ENCODE measurements around the gene GPR183. TPM values are rescaled to one million over a fixed set of nuclear protein-coding genes. Genes with fewer than 3 reads are reported as not detected.

Gene GPR183
- total and polyA plus RNA-seq, 2 donors, result 22.1 to 22.8 TPM

DNA sequence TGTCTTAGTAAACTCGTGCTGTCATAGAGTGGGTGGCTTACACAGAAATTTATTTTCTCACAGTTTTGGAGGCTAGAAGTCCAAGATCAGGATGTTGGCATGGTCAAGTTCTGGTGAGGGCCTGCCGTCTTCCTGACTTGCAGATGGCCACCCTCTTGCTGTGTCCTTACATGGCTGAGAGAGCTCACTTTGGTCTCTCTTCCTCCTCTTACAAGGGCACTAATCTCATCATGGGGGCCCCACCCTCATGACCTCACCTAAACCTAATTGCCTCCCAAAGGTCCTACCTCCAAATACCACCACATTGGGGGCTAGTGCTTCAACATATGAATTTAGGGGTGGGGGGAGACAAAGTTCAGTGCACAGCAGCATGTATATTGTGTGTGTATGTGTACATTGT lies 34.7 kb downstream of the GPR183 start:
- Histone ChIP-seq H3K4me3 (ENCODE audit: low read depth, low read length) (no peak overlapping the region), H3K4me1 (ENCODE audit: insufficient read depth) (no peaks in the 10 kb centered on the region), H3K36me3 (ENCODE audit: insufficient read depth) (no peaks in the 10 kb centered on the region), H3K27ac (ENCODE audit: low read depth) (no peak overlapping the region)
- WGBS, result 97% methylated on average over 2 of the region's 2 CpGs
- no peak for DNase-seq (ENCODE audit: extremely low spot score)

DNA sequence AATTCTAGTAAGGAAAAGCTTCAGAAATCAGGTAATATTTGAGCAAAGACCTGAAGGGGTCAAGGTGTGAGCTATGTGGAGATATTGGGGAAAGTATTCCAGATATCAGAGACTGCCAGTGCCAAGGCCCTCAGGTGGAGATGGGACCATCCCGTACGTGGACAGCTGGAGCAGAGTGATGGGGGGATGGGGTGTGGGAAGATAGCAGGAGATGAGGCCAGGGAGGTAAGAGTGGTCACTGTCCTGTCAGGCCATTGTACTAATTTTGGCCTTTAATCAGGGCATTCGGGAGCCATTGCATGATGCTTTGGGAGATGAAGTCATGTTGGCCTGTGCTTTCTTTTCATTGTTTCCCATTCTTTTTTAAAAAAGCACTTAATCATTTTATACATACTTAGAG lies 36.0 kb downstream of the GPR183 start:
- DNase-seq (ENCODE audit: extremely low spot score), result no peak
- no peak overlapping the region for H3K27ac ChIP-seq (ENCODE audit: low read depth)
- H3K36me3 ChIP-seq (ENCODE audit: insufficient read depth), result no peaks in the 10 kb centered on the region
- WGBS, result 88% methylated on average over 3 of the region's 3 CpGs
- no peaks in the 10 kb centered on the region for H3K4me1 ChIP-seq (ENCODE audit: insufficient read depth)
- H3K4me3 ChIP-seq (ENCODE audit: low read depth, low read length), result no peak overlapping the region

DNA sequence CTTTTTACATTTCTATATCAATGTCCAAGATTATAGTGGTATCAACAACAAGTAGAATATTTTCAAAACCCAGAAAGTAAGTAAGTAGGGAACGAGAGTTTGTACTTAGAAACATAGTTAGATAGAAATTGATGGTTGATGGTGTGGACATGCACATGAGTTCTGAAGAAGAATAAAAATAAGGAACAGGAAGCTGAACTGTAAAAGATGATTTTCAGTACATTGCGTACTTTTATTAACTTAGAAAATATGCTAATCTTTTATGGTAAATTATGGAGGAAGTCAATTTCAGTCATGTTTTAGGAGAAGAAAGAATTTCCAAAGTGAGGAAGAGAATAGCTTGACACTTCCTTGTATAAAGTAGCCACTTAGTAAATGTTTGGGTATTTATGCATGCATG lies 36.7 kb downstream of the GPR183 start:
- Histone ChIP-seq H3K4me3 (ENCODE audit: low read depth, low read length) (no peak overlapping the region), H3K4me1 (ENCODE audit: insufficient read depth) (no peaks in the 10 kb centered on the region), H3K27ac (ENCODE audit: low read depth) (no peak overlapping the region), H3K36me3 (ENCODE audit: insufficient read depth) (no peaks in the 10 kb centered on the region)
- no peak for DNase-seq (ENCODE audit: extremely low spot score)
- 76% methylated on average over 2 of the region's 2 CpGs for WGBS

DNA sequence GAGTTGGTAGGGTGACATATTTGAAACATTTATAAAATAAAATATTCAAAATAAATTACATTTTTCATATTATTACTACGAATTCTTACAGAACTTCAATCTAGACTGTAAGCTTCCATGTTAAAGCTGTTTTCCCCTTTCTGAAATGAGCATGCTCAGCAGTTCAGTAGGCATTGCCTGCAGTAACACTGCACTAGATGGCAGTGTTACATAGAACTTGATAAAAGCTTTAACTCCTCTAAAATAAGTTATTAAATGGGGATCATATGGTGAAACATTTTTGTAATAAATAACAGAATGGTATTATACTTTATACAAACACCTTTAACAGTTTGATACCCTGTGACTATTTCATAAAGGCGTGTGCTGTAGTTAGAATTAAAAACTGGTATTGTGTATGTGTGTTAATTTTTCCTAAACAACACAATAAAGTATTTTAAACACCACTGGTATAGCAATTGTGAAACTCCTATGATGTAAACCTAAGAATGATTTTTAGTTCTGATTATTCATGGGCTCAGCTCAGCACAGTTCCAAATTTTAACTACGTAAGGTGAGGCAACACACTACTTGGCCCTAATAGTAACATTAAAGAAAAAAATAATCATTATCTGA lies 37.5 kb downstream of the GPR183 start:
- no peaks in the 10 kb centered on the region for H3K36me3 ChIP-seq (ENCODE audit: insufficient read depth)
- no peaks in the 10 kb centered on the region for H3K4me1 ChIP-seq (ENCODE audit: insufficient read depth)
- 64% methylated on average over 3 of the region's 3 CpGs for WGBS
- H3K27ac ChIP-seq (ENCODE audit: low read depth), result no peak overlapping the region
- H3K4me3 ChIP-seq (ENCODE audit: low read depth, low read length), result no peak overlapping the region
- DNase-seq (ENCODE audit: extremely low spot score), result no peak

DNA sequence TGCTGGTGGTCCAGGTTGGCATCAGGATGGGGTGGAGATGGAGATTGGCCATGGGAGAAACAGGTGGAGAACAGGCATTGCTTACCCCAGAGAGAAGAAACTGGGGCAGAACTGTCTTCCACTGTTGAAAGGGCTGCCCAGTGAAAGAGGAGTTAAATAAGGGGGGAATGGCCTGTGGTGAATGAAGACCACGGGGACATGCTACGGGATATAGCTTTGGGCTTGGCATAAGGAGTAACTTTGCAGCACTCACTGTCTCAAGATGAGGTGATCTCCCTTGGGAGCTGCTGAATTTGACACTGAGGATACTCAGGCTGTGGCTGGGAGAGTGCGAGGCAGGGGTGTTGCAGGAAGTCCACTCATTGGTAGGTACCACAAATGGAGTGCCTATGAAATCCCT lies 38.4 kb downstream of the GPR183 start:
- H3K4me1 ChIP-seq (ENCODE audit: insufficient read depth), result no peaks in the 10 kb centered on the region
- 82% methylated on average over 3 of the region's 3 CpGs for WGBS
- DNase-seq (ENCODE audit: extremely low spot score), result no peak
- no peak overlapping the region for H3K4me3 ChIP-seq (ENCODE audit: low read depth, low read length)
- H3K36me3 ChIP-seq (ENCODE audit: insufficient read depth), result no peaks in the 10 kb centered on the region
- no peak overlapping the region for H3K27ac ChIP-seq (ENCODE audit: low read depth)

DNA sequence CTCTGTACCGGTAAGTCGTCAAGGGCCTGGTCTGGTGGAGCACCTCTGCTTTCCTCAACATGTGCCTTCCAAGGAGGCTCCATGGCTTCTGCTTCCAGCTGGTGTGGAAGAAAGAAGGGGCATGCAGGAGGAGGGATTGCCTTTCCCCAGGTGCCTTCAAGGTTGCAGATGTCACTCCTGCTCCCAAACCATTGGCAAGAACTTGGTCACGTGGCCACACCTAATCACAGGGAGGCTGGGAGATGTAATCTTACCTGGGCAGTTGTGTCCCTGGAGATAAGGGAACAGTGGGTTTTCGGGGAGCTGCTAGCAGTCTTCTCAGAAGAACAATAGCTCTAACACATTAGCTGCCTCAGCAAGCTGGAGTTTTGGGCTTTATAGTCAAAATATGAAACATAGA lies 39.3 kb downstream of the GPR183 start:
- WGBS, result 89% methylated on average over 4 of the region's 4 CpGs
- Histone ChIP-seq H3K27ac (ENCODE audit: low read depth) (no peak overlapping the region), H3K4me1 (ENCODE audit: insufficient read depth) (no peaks in the 10 kb centered on the region), H3K36me3 (ENCODE audit: insufficient read depth) (no peaks in the 10 kb centered on the region), H3K4me3 (ENCODE audit: low read depth, low read length) (no peak overlapping the region)
- DNase-seq (ENCODE audit: extremely low spot score), result no peak

DNA sequence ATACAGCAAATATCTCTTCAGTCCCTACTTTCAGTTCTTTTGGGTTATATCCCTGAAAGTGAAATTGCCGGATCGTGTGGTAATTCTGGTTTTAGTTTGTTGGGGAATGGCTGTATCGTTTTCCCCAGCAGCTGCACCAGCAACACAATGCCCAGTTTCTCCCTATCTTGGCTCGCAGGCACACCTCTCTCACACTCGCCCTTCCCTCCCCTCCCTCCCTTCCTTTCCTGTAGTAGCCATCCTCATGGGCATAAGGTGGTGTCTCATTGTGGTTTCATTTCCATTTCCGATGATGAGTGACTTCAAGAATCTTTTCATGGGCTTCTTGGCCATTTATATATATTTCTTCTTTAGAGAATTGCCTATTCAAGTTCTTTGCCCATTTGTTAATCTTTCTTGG lies 40.4 kb downstream of the GPR183 start:
- Histone ChIP-seq H3K27ac (ENCODE audit: low read depth) (no peak overlapping the region), H3K4me1 (ENCODE audit: insufficient read depth) (no peaks in the 10 kb centered on the region), H3K4me3 (ENCODE audit: low read depth, low read length) (no peak overlapping the region), H3K36me3 (ENCODE audit: insufficient read depth) (no peaks in the 10 kb centered on the region)
- 92% methylated on average over 6 of the region's 6 CpGs for WGBS
- DNase-seq (ENCODE audit: extremely low spot score), result no peak

DNA sequence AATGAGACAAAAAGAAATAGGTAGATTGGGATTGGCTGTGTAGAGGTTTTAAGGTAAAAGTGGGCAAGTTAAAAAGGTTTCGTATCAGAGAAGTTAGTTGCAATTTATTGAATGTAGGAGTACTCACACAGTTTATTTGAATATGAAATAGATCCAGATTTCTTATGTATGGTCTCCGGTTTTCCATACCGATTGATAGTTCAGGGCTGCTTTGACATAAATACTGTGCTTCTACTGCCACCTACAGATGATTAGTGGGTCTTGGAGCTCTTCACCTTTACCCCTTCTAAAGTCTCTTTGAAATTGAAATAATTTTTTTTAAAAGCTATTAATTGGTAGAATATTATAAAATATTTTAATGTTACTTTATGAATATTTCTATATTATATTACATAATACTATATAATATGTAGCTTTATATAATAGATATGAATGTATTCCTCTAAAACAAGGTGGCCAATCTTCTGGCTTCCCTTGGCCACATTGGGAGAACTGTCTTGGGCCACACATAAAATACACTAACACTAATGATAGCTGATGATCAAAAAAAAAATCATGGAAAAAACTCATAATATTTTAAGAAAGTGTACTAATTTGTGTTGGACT lies 41.3 kb downstream of the GPR183 start:
- Histone ChIP-seq H3K27ac (ENCODE audit: low read depth) (no peak overlapping the region), H3K36me3 (ENCODE audit: insufficient read depth) (no peaks in the 10 kb centered on the region), H3K4me3 (ENCODE audit: low read depth, low read length) (no peak overlapping the region), H3K4me1 (ENCODE audit: insufficient read depth) (no peaks in the 10 kb centered on the region)
- 43% methylated on average over 3 of the region's 3 CpGs for WGBS
- no peak for DNase-seq (ENCODE audit: extremely low spot score)

DNA sequence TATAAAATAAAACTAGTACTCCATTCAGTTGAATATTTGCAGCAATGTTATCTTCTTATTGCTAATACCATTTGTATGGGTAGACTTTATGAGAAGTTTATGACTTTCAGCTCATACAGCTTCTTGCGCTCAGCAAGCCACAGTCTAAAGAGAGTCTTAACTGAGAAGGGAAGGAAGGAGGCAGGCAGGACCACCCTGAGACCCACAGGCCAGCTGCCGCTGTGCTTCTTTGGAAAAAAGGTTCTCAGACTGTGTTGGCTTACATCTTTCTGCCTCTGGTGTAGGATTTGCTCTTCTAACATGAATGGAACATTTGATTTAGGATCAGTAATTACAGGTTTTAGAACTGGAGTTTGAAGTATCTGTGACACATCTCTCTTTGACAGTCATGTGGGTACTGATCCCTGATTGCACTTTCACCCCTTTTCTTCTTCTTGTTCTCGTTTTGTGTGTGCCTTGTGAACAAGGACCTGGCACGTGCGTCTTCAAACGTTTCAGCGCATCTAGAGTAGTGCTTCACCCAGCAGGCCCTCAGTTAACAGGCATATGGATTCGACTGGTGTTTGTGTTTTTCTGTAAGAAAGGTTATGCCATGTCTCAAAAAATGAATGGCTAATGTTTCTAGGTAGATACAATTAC lies 41.9 kb downstream of the GPR183 start:
- DNase-seq (ENCODE audit: extremely low spot score), result no peak
- no peak overlapping the region for H3K4me3 ChIP-seq (ENCODE audit: low read depth, low read length)
- no peak overlapping the region for H3K27ac ChIP-seq (ENCODE audit: low read depth)
- H3K4me1 ChIP-seq (ENCODE audit: insufficient read depth), result no peaks in the 10 kb centered on the region
- 78% methylated on average over 8 of the region's 8 CpGs for WGBS
- H3K36me3 ChIP-seq (ENCODE audit: insufficient read depth), result no peaks in the 10 kb centered on the region

DNA sequence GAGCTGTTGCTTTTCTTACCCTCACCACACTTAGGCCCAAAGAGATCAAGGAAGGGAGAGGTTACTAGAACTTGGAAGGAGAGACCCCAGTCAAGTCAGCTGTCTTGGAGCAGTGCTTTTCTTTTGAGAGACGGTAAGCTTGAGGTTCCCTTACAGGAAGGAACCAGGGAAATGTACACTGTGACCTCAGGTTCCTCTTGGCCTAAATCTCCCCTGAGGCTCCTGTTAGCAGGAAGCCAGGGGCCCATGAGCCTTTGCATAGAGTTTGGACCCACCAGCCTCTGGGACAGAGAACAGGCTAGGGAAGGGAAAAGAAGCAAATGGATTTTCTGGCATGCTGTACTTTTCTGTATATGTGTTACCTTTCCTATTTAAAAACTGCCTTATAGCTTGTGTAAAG lies 43.1 kb downstream of the GPR183 start:
- DNase-seq (ENCODE audit: extremely low spot score), result no peak
- Histone ChIP-seq H3K4me3 (ENCODE audit: low read depth, low read length) (no peak overlapping the region), H3K4me1 (ENCODE audit: insufficient read depth) (no peaks in the 10 kb centered on the region), H3K27ac (ENCODE audit: low read depth) (no peak overlapping the region), H3K36me3 (ENCODE audit: insufficient read depth) (no peaks in the 10 kb centered on the region)
- 25% methylated on average over 1 of the region's 1 CpG for WGBS

DNA sequence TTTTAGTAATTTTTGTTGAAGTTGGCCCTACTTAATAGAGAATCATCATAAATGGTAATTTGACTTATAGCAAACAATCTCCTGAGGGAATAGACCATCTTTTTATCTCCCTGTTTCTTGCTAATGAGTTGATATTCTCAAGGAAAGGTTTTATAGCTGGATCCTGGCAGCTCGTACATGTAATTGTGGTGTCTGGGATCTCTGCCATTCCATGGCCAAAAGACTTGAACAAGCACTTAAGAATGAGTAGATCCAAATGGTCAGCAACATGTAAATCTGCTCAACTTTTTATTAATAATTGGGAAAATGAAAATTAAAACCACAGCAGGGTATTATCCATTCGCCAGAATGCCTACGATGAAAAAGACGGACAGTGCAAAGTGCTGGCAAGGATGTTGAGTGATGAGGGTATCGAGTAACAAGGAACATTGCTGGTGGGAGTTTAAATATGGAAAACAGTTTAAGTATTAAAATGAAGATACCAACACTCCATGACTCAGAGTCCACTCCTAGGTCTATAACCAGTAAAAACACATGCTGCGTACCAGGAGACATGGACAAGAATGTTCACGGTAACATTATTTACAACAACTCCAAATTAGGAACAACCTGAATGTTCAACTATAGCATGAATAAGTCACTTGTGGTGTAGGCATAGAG lies 43.9 kb downstream of the GPR183 start:
- H3K4me1 ChIP-seq (ENCODE audit: insufficient read depth), result no peaks in the 10 kb centered on the region
- H3K4me3 ChIP-seq (ENCODE audit: low read depth, low read length), result no peak overlapping the region
- DNase-seq (ENCODE audit: extremely low spot score), result no peak
- H3K36me3 ChIP-seq (ENCODE audit: insufficient read depth), result no peaks in the 10 kb centered on the region
- no peak overlapping the region for H3K27ac ChIP-seq (ENCODE audit: low read depth)
- 83% methylated on average over 7 of the region's 7 CpGs for WGBS

DNA sequence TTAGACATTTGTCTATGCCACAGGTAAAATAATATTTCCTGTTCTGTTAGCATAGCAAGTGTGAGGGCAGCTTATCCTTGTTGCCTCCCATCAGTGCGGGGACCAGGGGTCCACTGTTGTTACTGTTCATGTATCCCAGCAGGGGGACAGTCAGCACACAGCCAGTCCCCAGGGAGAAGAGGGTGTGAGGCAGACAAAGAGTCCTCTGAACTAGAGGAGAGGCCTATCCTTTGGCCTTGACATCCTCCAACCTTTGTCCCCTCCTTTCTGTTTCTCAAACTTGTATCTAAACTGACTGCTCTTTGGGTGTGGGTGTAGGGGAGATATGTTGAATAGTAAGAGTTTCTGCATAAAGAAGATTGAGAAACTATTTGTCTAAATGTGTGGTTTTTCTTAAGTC lies 46.1 kb downstream of the GPR183 start:
- no peaks in the 10 kb centered on the region for H3K4me1 ChIP-seq (ENCODE audit: insufficient read depth)
- no peak overlapping the region for H3K27ac ChIP-seq (ENCODE audit: low read depth)
- H3K4me3 ChIP-seq (ENCODE audit: low read depth, low read length), result no peak overlapping the region
- WGBS, result 94% methylated on average over 1 of the region's 1 CpG
- no peaks in the 10 kb centered on the region for H3K36me3 ChIP-seq (ENCODE audit: insufficient read depth)
- DNase-seq (ENCODE audit: extremely low spot score), result no peak

DNA sequence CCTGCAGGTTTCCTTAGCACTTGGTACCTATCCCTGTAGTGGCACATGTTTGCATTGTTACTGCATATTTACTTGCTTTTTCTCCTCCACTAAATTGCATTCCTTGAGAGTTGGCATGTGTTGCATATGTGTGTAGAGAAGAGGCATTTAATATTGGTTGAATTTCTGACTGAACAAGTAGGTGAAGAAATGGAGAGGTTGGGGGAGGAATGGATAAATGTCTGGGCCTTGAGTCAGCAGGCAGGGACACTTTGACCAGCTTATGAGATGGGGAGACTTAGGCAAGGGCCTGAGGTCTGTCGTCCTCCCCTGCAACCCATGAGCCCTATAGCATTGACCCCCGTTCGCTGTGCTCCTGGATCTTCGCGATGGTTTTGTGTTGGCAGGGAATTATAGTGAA lies 47.0 kb downstream of the GPR183 start:
- no peaks in the 10 kb centered on the region for H3K4me1 ChIP-seq (ENCODE audit: insufficient read depth)
- no peak overlapping the region for H3K27ac ChIP-seq (ENCODE audit: low read depth)
- WGBS, result 88% methylated on average over 5 of the region's 5 CpGs
- H3K36me3 ChIP-seq (ENCODE audit: insufficient read depth), result peaks cover 1% of the 10 kb centered on the region
- no peak for DNase-seq (ENCODE audit: extremely low spot score)
- H3K4me3 ChIP-seq (ENCODE audit: low read depth, low read length), result no peak overlapping the region

DNA sequence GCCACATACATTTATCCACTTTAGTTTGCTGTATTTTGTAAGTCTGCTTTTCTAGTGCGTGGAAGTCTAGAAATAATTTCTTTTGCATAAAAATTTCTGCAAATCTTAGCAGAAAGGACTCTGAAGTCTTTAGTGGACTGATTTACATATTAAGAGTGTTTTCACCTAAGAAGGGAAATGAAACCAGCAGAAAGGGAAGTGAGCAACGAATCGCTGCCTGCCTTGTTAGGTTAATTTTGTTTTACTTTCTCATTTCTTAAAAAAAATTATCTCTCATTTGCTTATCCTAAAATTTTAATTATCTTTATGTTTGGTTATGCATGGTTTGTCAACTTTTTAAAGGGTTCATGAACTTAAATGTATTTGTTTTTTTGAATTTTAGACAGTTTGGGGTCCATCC lies 48.3 kb downstream of the GPR183 start:
- H3K27ac ChIP-seq (ENCODE audit: low read depth), result no peak overlapping the region
- WGBS, result 90% methylated on average over 3 of the region's 3 CpGs
- no peak for DNase-seq (ENCODE audit: extremely low spot score)
- H3K4me3 ChIP-seq (ENCODE audit: low read depth, low read length), result no peak overlapping the region
- no peaks in the 10 kb centered on the region for H3K4me1 ChIP-seq (ENCODE audit: insufficient read depth)
- peaks cover 1% of the 10 kb centered on the region for H3K36me3 ChIP-seq (ENCODE audit: insufficient read depth)

Measured in urinary bladder (tissue), 4 donors.